K562 (cell line): Measurements from ENCODE around the gene KLHDC2. TPM values are rescaled to one million over a fixed set of nuclear protein-coding genes. Genes with fewer than 3 reads are reported as not detected.
A peak's percentile ranks its signal among the peaks of the same experiment; 100 is the strongest.

Experiments used
- CBX3 ChIP-seq, 2 experiments: IDR thresholded peaks; 1 replicate in 1 of 2; 2 replicates in 1 of 2; pipeline ENCODE4 v1.6.1; 2012; ENCODE audit warnings: inconsistent platforms in 2 of 2, low read length in 2 of 2, borderline replicate concordance in 1 of 2, control low read depth in 1 of 2
- CEBPB ChIP-seq: fragments of 450-650 bp; IDR thresholded peaks from 2 replicates; pipeline ENCODE4 v1.6.1; 2016; ENCODE audit warnings: missing genetic modification characterization, missing compliant biosample characterization
- ETV5 ChIP-seq: sonication (generic); formaldehyde crosslinking; IDR thresholded peaks from 2 replicates; pipeline ENCODE4 v1.4.0; 2020; ENCODE audit warnings: low read depth, mild to moderate bottlenecking, missing genetic modification reagents
- HNRNPUL1 ChIP-seq: fragments of 200-400 bp; formaldehyde crosslinking; IDR thresholded peaks from 2 replicates; pipeline ENCODE4 v1.6.1; 2017; ENCODE audit warnings: low read length
- MCM2 ChIP-seq: fragments of 450-650 bp; IDR thresholded peaks from 2 replicates; pipeline ENCODE4 v1.6.1; 2017; ENCODE audit warnings: low read depth, mild to moderate bottlenecking
- NR4A1 ChIP-seq, 2 experiments: fragments of 250-450 bp in 1 of 2; fragments of 450-650 bp in 1 of 2; sonication (Bioruptor Pico) in 1 of 2; IDR thresholded peaks; 2 replicates each; pipeline versions ENCODE4 v1.4.0 to v1.6.1; 2016 to 2020; ENCODE audit warnings: mild to moderate bottlenecking in 2 of 2, missing compliant biosample characterization in 1 of 2, missing genetic modification characterization in 1 of 2, moderate library complexity in 1 of 2
- SAFB2 ChIP-seq: fragments of 200-400 bp; formaldehyde crosslinking; IDR thresholded peaks from 2 replicates; pipeline ENCODE4 v1.6.1; 2018; ENCODE audit warnings: borderline replicate concordance, low read length, low read depth, moderate library complexity; ENCODE audit not compliant: severe bottlenecking
- SMAD1 ChIP-seq: fragments of 150-350 bp; IDR thresholded peaks from 2 replicates; pipeline ENCODE4 v1.6.1; 2014; ENCODE audit warnings: low read length, low read depth; ENCODE audit not compliant: partially characterized antibody
- SNRNP70 ChIP-seq: fragments of 200-400 bp; formaldehyde crosslinking; optimal IDR thresholded peaks from 2 replicates; pipeline ENCODE3; 2017; ENCODE audit warnings: low read depth, low read length
- SP1 ChIP-seq: sonication (generic); formaldehyde crosslinking; IDR thresholded peaks from 2 replicates; pipeline ENCODE4 v1.8.1; 2022; ENCODE audit warnings: mild to moderate bottlenecking, missing genetic modification reagents
- THRAP3 ChIP-seq: fragments of 450-650 bp; IDR thresholded peaks from 2 replicates; pipeline ENCODE4 v1.6.1; 2016; ENCODE audit warnings: mild to moderate bottlenecking, inconsistent platforms, borderline replicate concordance
- U2AF1 ChIP-seq: fragments of 200-400 bp; formaldehyde crosslinking; optimal IDR thresholded peaks from 2 replicates; pipeline ENCODE3; 2017; ENCODE audit warnings: mild to moderate bottlenecking, low read depth, low read length, moderate library complexity
- YBX1 ChIP-seq: fragments of 450-650 bp; IDR thresholded peaks from 2 replicates; pipeline ENCODE4 v1.7.1; 2016; ENCODE audit warnings: mild to moderate bottlenecking
- ZC3H8 ChIP-seq: fragments of 450-650 bp; IDR thresholded peaks from 2 replicates; pipeline ENCODE4 v1.6.1; 2017
- ZNF431 ChIP-seq: sonication (generic); formaldehyde crosslinking; IDR thresholded peaks from 2 replicates; pipeline ENCODE4 v1.8.0; 2022; ENCODE audit warnings: mild to moderate bottlenecking, missing genetic modification reagents
- polyA plus RNA-seq, 8 experiments: library from polyadenylated mRNA; depleted of rRNA in 4 of 8; stranded (reverse) in 5 of 8; unstranded in 3 of 8; fragments of >200 nt; fragmentation: Nextera tagmentation in 2 of 8; fragmentation: Illumina TruSeq in 1 of 8; extraction: Ambion mirVana in 2 of 8; extraction: Trizol in 1 of 8; gene quantifications; 2 replicates each; pipeline versions ENCODE4 v1.2.1 to v1.2.3, GENCODE V29; 2011 to 2014; ENCODE audit warnings: inconsistent platforms in 1 of 8, missing spikeins in 1 of 8
- total RNA-seq, 7 experiments: library from RNA; depleted of rRNA in 6 of 7; stranded (reverse); fragments of >200 nt in 6 of 7; fragmentation: Illumina TruSeq in 2 of 7; extraction: Trizol in 2 of 7; gene quantifications; 2 replicates each; pipeline versions ENCODE4 v1.2.1 to v1.2.3, GENCODE V29; 2011 to 2021; ENCODE audit warnings: low replicate concordance in 1 of 7
- TF ChIP-seq, protein P1 (sequence below): fragments of 250-450 bp; sonication (Bioruptor Pico); IDR thresholded peaks from 2 replicates; pipeline ENCODE4 v1.4.0; 2020; ENCODE audit warnings: mild to moderate bottlenecking, moderate library complexity, borderline replicate concordance
- TF ChIP-seq, protein P2 (sequence below): fragments of 450-650 bp; formaldehyde crosslinking; IDR thresholded peaks from 2 replicates; pipeline ENCODE4 v1.4.0; 2020; ENCODE audit warnings: mild to moderate bottlenecking, moderate library complexity
- TF ChIP-seq, protein P3 (sequence below), 2 experiments: fragments of 450-650 bp; conservative IDR thresholded peaks; 2 replicates each; pipeline ENCODE4 v1.6.1; 2017; ENCODE audit warnings: mild to moderate bottlenecking in 2 of 2, moderate library complexity in 2 of 2
- TF ChIP-seq, protein P4 (sequence below): fragments of 250-450 bp; sonication (Bioruptor Pico); IDR thresholded peaks from 2 replicates; pipeline ENCODE4 v1.9.0; 2021; ENCODE audit warnings: mild to moderate bottlenecking

KLHDC2 gene
- total and polyA plus RNA-seq, 9 of the 15 experiments (the other 6 are each of a cell fraction or from before 2014, with no cell fraction given), result 6.3 to 41.7 (median 20.0) TPM

DNA sequence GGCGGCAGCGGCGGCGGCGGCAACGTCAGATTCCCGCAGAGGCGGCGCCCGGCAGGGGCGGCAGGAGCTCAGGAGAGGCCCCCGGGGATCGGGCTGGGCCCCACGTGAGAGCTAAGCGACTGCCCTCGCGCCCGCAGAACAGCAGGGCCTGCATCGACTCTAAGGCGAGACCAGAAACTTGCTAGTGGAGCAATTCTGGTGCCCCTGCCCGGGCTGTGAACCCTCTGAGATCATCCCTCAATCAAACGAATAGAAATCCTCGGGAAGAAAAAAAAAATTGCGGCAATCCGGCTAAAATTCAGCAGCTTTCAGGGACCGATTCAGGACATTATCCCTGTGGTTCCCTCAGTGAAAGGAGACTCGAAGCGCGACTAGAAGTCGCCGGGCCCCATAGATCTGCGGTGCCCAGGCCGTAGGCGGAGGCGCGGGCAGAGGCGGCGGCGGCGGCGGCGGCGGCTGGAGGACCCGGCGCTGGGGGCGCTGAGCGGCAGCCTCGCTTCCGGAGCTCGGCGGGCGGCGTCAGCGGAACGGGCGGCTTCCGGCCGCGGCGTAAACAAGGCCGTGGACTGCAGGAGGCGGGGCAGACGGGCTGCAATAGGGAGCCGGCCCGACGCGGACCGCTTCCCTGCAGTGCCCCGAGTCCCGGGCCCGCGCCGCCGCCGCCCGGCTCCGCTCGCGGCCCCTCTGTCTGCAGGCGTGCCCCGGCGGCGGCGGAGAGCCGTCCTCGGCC is at the start of gene KLHDC2 (continued):
- TF ChIP-seq NR4A1 (CRISPR knock-in tag; IDR thresholded peaks at IDR 0.05) (no peak), NR4A1 (tag; IDR thresholded peaks at IDR 0.05) (no peak), ETV5 (CRISPR knock-in tag) (peak; percentile 63; the same call in 1 of the 2 replicates), ZNF431 (no peak), SMAD1 (peak; percentile 28), YBX1 (no peak), CEBPB (tag) (no peak), MCM2 (no peak), U2AF1 (no peak), SAFB2 (no peak), HNRNPUL1 (no peak), THRAP3 (no peak), SP1 (CRISPR knock-in tag) (no peak), ZC3H8 (no peak), SNRNP70 (no peak), CBX3 (IDR thresholded peaks at IDR 0.05; ENCODE audit: borderline replicate concordance in 1 of 2, low read length in 2 of 2) (no peak)
- TF ChIP-seq, protein P1, sequence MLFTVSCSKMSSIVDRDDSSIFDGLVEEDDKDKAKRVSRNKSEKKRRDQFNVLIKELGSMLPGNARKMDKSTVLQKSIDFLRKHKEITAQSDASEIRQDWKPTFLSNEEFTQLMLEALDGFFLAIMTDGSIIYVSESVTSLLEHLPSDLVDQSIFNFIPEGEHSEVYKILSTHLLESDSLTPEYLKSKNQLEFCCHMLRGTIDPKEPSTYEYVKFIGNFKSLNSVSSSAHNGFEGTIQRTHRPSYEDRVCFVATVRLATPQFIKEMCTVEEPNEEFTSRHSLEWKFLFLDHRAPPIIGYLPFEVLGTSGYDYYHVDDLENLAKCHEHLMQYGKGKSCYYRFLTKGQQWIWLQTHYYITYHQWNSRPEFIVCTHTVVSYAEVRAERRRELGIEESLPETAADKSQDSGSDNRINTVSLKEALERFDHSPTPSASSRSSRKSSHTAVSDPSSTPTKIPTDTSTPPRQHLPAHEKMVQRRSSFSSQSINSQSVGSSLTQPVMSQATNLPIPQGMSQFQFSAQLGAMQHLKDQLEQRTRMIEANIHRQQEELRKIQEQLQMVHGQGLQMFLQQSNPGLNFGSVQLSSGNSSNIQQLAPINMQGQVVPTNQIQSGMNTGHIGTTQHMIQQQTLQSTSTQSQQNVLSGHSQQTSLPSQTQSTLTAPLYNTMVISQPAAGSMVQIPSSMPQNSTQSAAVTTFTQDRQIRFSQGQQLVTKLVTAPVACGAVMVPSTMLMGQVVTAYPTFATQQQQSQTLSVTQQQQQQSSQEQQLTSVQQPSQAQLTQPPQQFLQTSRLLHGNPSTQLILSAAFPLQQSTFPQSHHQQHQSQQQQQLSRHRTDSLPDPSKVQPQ (CRISPR knock-in tag), result no peak
- TF ChIP-seq, protein P2, sequence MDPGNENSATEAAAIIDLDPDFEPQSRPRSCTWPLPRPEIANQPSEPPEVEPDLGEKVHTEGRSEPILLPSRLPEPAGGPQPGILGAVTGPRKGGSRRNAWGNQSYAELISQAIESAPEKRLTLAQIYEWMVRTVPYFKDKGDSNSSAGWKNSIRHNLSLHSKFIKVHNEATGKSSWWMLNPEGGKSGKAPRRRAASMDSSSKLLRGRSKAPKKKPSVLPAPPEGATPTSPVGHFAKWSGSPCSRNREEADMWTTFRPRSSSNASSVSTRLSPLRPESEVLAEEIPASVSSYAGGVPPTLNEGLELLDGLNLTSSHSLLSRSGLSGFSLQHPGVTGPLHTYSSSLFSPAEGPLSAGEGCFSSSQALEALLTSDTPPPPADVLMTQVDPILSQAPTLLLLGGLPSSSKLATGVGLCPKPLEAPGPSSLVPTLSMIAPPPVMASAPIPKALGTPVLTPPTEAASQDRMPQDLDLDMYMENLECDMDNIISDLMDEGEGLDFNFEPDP, result no peak
- TF ChIP-seq, protein P3, sequence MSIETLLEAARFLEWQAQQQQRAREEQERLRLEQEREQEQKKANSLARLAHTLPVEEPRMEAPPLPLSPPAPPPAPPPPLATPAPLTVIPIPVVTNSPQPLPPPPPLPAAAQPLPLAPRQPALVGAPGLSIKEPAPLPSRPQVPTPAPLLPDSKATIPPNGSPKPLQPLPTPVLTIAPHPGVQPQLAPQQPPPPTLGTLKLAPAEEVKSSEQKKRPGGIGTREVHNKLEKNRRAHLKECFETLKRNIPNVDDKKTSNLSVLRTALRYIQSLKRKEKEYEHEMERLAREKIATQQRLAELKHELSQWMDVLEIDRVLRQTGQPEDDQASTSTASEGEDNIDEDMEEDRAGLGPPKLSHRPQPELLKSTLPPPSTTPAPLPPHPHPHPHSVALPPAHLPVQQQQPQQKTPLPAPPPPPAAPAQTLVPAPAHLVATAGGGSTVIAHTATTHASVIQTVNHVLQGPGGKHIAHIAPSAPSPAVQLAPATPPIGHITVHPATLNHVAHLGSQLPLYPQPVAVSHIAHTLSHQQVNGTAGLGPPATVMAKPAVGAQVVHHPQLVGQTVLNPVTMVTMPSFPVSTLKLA (conservative IDR thresholded peaks at IDR 0.05), result peak in 1 of 2 experiments; percentile 64; a peak in 3 of 4 replicates
- TF ChIP-seq, protein P4, sequence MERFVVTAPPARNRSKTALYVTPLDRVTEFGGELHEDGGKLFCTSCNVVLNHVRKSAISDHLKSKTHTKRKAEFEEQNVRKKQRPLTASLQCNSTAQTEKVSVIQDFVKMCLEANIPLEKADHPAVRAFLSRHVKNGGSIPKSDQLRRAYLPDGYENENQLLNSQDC (CRISPR knock-in tag), result no peak; the same call in 1 of the 2 replicates
